Stimulated activated CD4-positive, alpha-beta T cell treated with anti-CD3 and anti-CD28 coated beads, Interleukin-4, amount 100 ng/mL, for 48 hours (primary cell): ENCODE data around the gene KNOP1.
"Not testable (repeated sequence)": the region's sequence is repeated elsewhere in the genome, so short reads cannot be mapped to it uniquely, and the experiment has no call there.

Source experiments
- DNase-seq, 2 donors: peaks; one replicate each; pipeline ENCODE4 v3.0.0-alpha.2; 2020; ENCODE audit warnings: low read depth in 2 of 2

KNOP1 gene

GRCh38 chr16:19683453-19684236 is 34.4 kb downstream of the KNOP1 start:
- DNase-seq, result no peak

- DNase-seq, result no peak
Observed at GRCh38 chr16:19681637-19682036, 36.4 kb downstream of the KNOP1 start.

GRCh38 chr16:19680881-19681340 is 37.1 kb downstream of the KNOP1 start:
- DNase-seq, result no peak

- DNase-seq, result not testable (repeated sequence)
Observed at GRCh38 chr16:19679281-19679680, 38.7 kb downstream of the KNOP1 start.

GRCh38 chr16:19678804-19679203 is 39.2 kb downstream of the KNOP1 start:
- no peak for DNase-seq

GRCh38 chr16:19677402-19677801 is 40.6 kb downstream of the KNOP1 start:
- no peak for DNase-seq

GRCh38 chr16:19674485-19674884 is 43.5 kb downstream of the KNOP1 start:
- no peak for DNase-seq

- DNase-seq, result no peak
Observed at GRCh38 chr16:19672378-19672777, 45.6 kb downstream of the KNOP1 start.

GRCh38 chr16:19666477-19666876 is 51.5 kb downstream of the KNOP1 start:
- DNase-seq, result no peak

- DNase-seq, result not testable (repeated sequence)
Observed at GRCh38 chr16:19665313-19665712, 52.7 kb downstream of the KNOP1 start.

GRCh38 chr16:19664166-19664565 is 53.9 kb downstream of the KNOP1 start:
- no peak for DNase-seq

- DNase-seq, result no peak
Observed at GRCh38 chr16:19662351-19662750, 55.7 kb downstream of the KNOP1 start.

GRCh38 chr16:19660432-19660831 is 57.6 kb downstream of the KNOP1 start:
- no peak for DNase-seq

- DNase-seq, result no peak
Observed at GRCh38 chr16:19659554-19659953, 58.5 kb downstream of the KNOP1 start.

- no peak for DNase-seq
Observed at GRCh38 chr16:19657831-19658230, 60.2 kb downstream of the KNOP1 start.

GRCh38 chr16:19655242-19655777 is 62.7 kb downstream of the KNOP1 start:
- DNase-seq, result no peak

GRCh38 chr16:19654147-19654546 is 63.9 kb downstream of the KNOP1 start:
- no peak for DNase-seq
